Tibial artery (tissue), 4 donors: ENCODE data around the gene TAL1.

Source experiments
- DNase-seq, 2 donors: peaks; one replicate each; pipeline ENCODE4 v3.0.0-alpha.2; 2019
- H3K27ac ChIP-seq, 2 donors: fragments of 200-600 bp; sonication (generic) in 1 of 2; 1 replicate in 1 of 2; 2 replicates in 1 of 2; pipeline ENCODE4 v1.5.1; 2018 to 2019; ENCODE audit warnings: mild to moderate bottlenecking in 1 of 2
- H3K27me3 ChIP-seq, 2 donors: fragments of 200-600 bp; sonication (generic) in 1 of 2; one replicate each; pipeline versions ENCODE4 v1.5.1 to v1.6.0; 2016 to 2019
- H3K36me3 ChIP-seq, 3 donors: fragments of 200-600 bp; sonication (generic) in 2 of 3; one replicate each; pipeline ENCODE4 v1.5.1; 2016 to 2019; ENCODE audit warnings: mild to moderate bottlenecking in 2 of 3
- H3K4me1 ChIP-seq, 4 donors: fragments of 200-600 bp; sonication (generic) in 2 of 4; 1 replicate in 3 of 4; 2 replicates in 1 of 4; pipeline ENCODE4 v1.5.1; 2016 to 2019
- H3K4me3 ChIP-seq, 2 donors: fragments of 200-600 bp; sonication (generic) in 1 of 2; 1 replicate in 1 of 2; 2 replicates in 1 of 2; pipeline ENCODE4 v1.5.1; 2018 to 2019; ENCODE audit warnings: mild to moderate bottlenecking in 2 of 2
- H3K9me3 ChIP-seq, 3 donors: fragments of 200-600 bp; sonication (generic) in 1 of 3; one replicate each; pipeline ENCODE4 v1.5.1; 2016 to 2019
- CTCF ChIP-seq, 2 experiments: fragments of 200-600 bp in 1 of 2; fragments of 450-650 bp in 1 of 2; IDR thresholded peaks; one replicate each; pipeline ENCODE4 v1.5.1; 2017 to 2019; ENCODE audit warnings: antibody characterized with exemption in 2 of 2, mild to moderate bottlenecking in 1 of 2, moderate library complexity in 1 of 2
- intact Hi-C: fragments of 100-400 bp; cut with DNase I; formaldehyde crosslinking; loops from one replicate; pipeline ENCODE4 v1.15.0; 2023; ENCODE audit warnings: low total_unique reads

TAL1 gene

GRCh38 chr1:47224676-47225399 lies 7.2 kb downstream of the TAL1 start:
- Histone ChIP-seq H3K36me3 (no peaks in the 10 kb centered on the region), H3K9me3 (no peaks in the 10 kb centered on the region), H3K27me3 (peaks cover 0 to 93% of the 10 kb centered on the region in 2 donors), H3K4me1 (peaks cover 3 to 18% (median 16%) of the 10 kb centered on the region in 4 donors), H3K27ac (no peak overlapping the region), H3K4me3 (peak overlapping the region; percentile 24 to 43)
- TF ChIP-seq CTCF (IDR thresholded peaks at IDR 0.05) = no peak
- intact Hi-C loops = no loop called here
- DNase-seq = no peak

DNA sequence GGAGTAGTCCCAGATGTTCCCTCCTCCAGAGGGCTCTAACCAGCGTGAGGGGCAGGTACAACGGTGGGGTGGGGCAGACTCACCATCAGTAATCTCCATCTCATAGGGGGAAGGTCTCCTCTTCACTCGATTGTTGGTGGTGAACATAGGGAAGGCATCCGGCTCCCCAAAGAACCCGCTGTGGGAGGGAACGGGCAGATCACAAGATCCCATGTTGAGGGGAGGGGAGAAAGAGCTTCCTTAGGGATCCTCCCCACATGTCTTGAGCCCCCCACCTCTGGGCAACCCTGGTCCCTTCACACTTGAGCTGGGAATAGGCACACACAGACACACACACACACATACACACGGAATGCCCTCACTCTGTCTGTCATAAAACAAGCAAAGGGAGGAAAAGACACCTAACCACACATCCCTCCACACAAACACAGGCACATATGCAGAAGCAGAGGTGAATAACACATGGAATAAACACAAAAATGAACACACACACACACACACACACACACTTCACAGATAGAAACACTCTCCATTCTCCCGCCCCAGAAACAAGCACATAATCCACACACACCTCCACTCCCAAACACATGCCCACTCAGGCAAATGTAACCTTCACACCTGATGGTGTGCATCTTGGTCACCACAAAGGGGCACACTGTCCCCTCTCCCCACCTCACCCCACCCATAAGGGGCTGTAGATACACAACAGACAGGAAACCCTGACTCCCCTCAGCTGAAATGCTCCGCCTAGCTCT lies 7.9 kb downstream of the TAL1 start:
- TF ChIP-seq CTCF (IDR thresholded peaks at IDR 0.05) = no peak
- H3K9me3 ChIP-seq = no peaks in the 10 kb centered on the region
- no peak overlapping the region for H3K4me3 ChIP-seq
- no peaks in the 10 kb centered on the region for H3K36me3 ChIP-seq
- no peak overlapping the region for H3K27ac ChIP-seq
- no peak for DNase-seq
- H3K27me3 ChIP-seq = peaks cover 0 to 86% of the 10 kb centered on the region in 2 donors
- intact Hi-C loops = no loop called here
- H3K4me1 ChIP-seq = peaks cover 3 to 16% (median 15%) of the 10 kb centered on the region in 4 donors

DNA sequence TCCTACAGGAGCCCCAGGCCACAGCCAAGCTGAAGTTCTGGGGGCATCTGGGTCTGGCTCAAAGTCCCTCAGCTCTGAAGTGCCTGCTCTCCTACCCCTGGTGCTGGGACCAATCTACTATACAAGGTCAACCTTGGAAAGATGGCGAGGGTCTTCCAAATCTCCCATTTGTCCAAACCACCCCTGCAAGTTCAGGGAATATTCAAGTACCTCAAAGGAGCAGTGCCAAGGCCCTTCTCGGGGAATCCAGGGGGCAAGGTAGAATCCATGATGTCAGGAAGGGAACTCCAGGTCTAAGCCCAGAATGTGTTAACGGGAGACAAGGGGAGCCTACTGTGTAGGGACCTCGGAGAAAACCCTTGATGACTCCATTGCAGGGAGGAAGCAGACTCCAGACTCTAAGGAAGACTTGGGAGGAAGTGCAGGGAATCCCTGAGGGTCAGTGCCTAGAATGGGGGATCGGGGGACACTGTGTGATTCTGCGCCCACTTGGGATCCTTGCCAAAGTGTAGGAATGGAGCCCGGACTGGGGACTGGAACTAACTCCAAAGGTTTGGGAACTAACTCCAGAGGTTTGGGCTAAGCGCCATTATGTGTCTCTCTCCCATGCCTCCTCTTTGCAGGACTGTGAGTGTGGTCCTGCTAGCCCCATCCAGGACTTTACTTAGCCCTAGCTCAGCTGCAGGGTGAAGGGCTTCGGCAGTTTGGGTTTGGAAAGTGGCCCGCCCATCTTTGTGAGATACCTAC lies 8.7 kb downstream of the TAL1 start:
- H3K4me3 ChIP-seq = no peak overlapping the region
- intact Hi-C loops = no loop called here
- no peak for TF ChIP-seq CTCF (IDR thresholded peaks at IDR 0.05)
- H3K27ac ChIP-seq = no peak overlapping the region
- DNase-seq = no peak
- no peaks in the 10 kb centered on the region for H3K9me3 ChIP-seq
- H3K4me1 ChIP-seq = peaks cover 3 to 16% (median 15%) of the 10 kb centered on the region in 4 donors
- no peaks in the 10 kb centered on the region for H3K36me3 ChIP-seq
- peaks cover 0 to 78% of the 10 kb centered on the region in 2 donors for H3K27me3 ChIP-seq

DNA sequence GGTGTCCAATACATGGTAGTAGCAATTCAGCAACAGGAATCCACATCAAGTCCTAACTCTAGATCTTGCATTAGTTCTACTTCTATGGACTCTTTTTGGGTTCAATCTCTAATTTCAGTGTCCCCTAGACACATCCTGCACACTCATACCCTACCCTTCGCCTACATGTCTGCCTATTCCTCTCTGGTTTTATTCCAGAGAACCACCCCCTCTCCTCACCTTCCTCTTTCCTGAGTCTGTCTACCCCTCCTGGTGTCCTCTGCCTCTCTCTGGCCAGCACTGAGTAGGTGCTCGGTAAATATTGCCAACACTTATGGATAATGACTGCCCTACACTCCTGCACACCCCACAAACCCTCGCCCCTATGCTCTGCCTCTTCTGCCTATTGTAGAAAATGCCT lies 9.5 kb downstream of the TAL1 start:
- Histone ChIP-seq H3K36me3 (no peaks in the 10 kb centered on the region), H3K27me3 (peaks cover 0 to 69% of the 10 kb centered on the region in 2 donors), H3K4me1 (peaks cover 3 to 16% (median 15%) of the 10 kb centered on the region in 4 donors), H3K4me3 (no peak overlapping the region), H3K9me3 (no peaks in the 10 kb centered on the region), H3K27ac (no peak overlapping the region)
- intact Hi-C loops = no loop called here
- no peak for TF ChIP-seq CTCF (IDR thresholded peaks at IDR 0.05)
- DNase-seq = no peak

GRCh38 chr1:47219590-47220220 lies 12.3 kb downstream of the TAL1 start:
- no peaks in the 10 kb centered on the region for H3K36me3 ChIP-seq
- DNase-seq = no peak
- H3K4me3 ChIP-seq = no peak overlapping the region
- peaks cover 0 to 43% of the 10 kb centered on the region in 2 donors for H3K27me3 ChIP-seq
- H3K9me3 ChIP-seq = no peaks in the 10 kb centered on the region
- H3K4me1 ChIP-seq = peaks cover 0 to 4% (median 3%) of the 10 kb centered on the region in 4 donors
- no peak overlapping the region for H3K27ac ChIP-seq
- TF ChIP-seq CTCF (IDR thresholded peaks at IDR 0.05) = no peak
- intact Hi-C loops = no loop called here
